Stomach (tissue), 4 donors: ENCODE data around the gene SLC35E1.

ENCODE experiments used
- EP300 ChIP-seq: sonication (generic); formaldehyde crosslinking; IDR thresholded peaks from one replicate; pipeline ENCODE4 v1.6.1; 2017; ENCODE audit warnings: antibody characterized with exemption
- POLR2A ChIP-seq, 4 donors: fragments of 450-650 bp; IDR thresholded peaks; one replicate each; pipeline ENCODE4 v1.6.1; 2016; ENCODE audit warnings: antibody characterized with exemption in 4 of 4, control low read depth in 2 of 4, mild to moderate bottlenecking in 1 of 4, moderate library complexity in 1 of 4
- POLR2AphosphoS5 ChIP-seq, 3 donors: sonication (generic); formaldehyde crosslinking; IDR thresholded peaks; one replicate each; pipeline ENCODE4 v1.6.1; 2016; ENCODE audit warnings: antibody characterized with exemption in 3 of 3
- TF ChIP-seq, protein P1 (sequence below), 7 experiments: fragments of 450-650 bp in 4 of 7; fragments of 200-600 bp in 3 of 7; sonication (generic) in 3 of 7; IDR thresholded peaks; one replicate each; pipeline ENCODE4 v1.5.1; 2016 to 2019; ENCODE audit warnings: antibody characterized with exemption in 7 of 7, control low read depth in 2 of 7, mild to moderate bottlenecking in 1 of 7

GRCh38 chr19:16527971-16528521 is 44.2 kb downstream of the SLC35E1 start:
- TF ChIP-seq, protein P1, sequence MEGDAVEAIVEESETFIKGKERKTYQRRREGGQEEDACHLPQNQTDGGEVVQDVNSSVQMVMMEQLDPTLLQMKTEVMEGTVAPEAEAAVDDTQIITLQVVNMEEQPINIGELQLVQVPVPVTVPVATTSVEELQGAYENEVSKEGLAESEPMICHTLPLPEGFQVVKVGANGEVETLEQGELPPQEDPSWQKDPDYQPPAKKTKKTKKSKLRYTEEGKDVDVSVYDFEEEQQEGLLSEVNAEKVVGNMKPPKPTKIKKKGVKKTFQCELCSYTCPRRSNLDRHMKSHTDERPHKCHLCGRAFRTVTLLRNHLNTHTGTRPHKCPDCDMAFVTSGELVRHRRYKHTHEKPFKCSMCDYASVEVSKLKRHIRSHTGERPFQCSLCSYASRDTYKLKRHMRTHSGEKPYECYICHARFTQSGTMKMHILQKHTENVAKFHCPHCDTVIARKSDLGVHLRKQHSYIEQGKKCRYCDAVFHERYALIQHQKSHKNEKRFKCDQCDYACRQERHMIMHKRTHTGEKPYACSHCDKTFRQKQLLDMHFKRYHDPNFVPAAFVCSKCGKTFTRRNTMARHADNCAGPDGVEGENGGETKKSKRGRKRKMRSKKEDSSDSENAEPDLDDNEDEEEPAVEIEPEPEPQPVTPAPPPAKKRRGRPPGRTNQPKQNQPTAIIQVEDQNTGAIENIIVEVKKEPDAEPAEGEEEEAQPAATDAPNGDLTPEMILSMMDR (IDR thresholded peaks at IDR 0.05) = peak in 3 of 7 experiments; percentile 8 to 23 (median 10)
- TF ChIP-seq EP300 (no peak), POLR2A (IDR thresholded peaks at IDR 0.05) (no peak), POLR2AphosphoS5 (IDR thresholded peaks at IDR 0.05) (no peak)
